GM12878 (cell line): ENCODE results near the gene MATN1. TPM values are rescaled to one million over a fixed set of nuclear protein-coding genes. Genes with fewer than 3 reads are reported as not detected.

ENCODE experiments used
- ATAC-seq: fragments of 200-7000 bp; cut with Tn5 transposase; 3 replicates; pipeline ENCODE4 v1.9.1; 2020; ENCODE audit warnings: mild to moderate bottlenecking, moderate library complexity
- BruUV-seq: library from RNA; stranded (reverse); fragments of 400-500 nt; replicated peaks from 2 replicates; lab custom pipeline; 2021; lab: Mats Ljungman, UMichigan
- CTCF ChIA-PET: fragments of 300-600 bp; sonication (Branson Sonifier 250); formaldehyde crosslinking; extraction: SDS; loops from one replicate; lab custom pipeline; 2021; ENCODE audit warnings: inconsistent platforms; lab: Yijun Ruan, JAX
- POLR2A ChIA-PET: fragments of 350-600 bp; formaldehyde crosslinking; extraction: SDS; loops from one replicate; lab custom pipeline; 2021; ENCODE audit warnings: inconsistent platforms; lab: Charles Lee
- RAD21 ChIA-PET: fragments of 300-600 bp; sonication (Branson Sonifier 250); formaldehyde crosslinking; loops from one replicate; lab custom pipeline; 2023; ENCODE audit warnings: antibody characterized with exemption; ENCODE audit not compliant: unreplicated experiment; lab: Charles Lee
- SMC1A ChIA-PET: fragments of 300-600 bp; sonication (Branson Sonifier 250); formaldehyde crosslinking; loops from one replicate; lab custom pipeline; 2023; ENCODE audit not compliant: unreplicated experiment, uncharacterized antibody; lab: Charles Lee
- DNase-seq: peaks from one replicate; pipeline ENCODE4 v3.0.0-alpha.2; 2011; ENCODE audit warnings: low read depth, low spot score
- FAIRE-seq: peaks from 3 replicates; lab custom pipeline; 2011; peaks lifted over from hg19 to GRCh38; lab: Jason Lieb, UNC
- H2AFZ ChIP-seq: 2 replicates; pipeline ENCODE4 v1.6.0; 2011; ENCODE audit warnings: low read depth, low read length, control low read depth; ENCODE audit not compliant: control insufficient read depth
- H3K27ac ChIP-seq: 2 replicates; pipeline ENCODE4 v1.5.1; 2011; ENCODE audit warnings: control low read depth; ENCODE audit not compliant: control insufficient read depth, insufficient read depth
- H3K27me3 ChIP-seq, 2 experiments: replicated peaks in 1 of 2; 2 replicates each; pipeline versions ENCODE4 v1.6.0 to v1.6.1; 2011; ENCODE audit warnings: low read length in 1 of 2; ENCODE audit not compliant: control insufficient read depth in 2 of 2, insufficient read depth in 2 of 2
- H3K36me3 ChIP-seq, 2 experiments: 2 replicates each; pipeline ENCODE4 v1.5.1; 2011; ENCODE audit warnings: low read length in 1 of 2; ENCODE audit not compliant: control insufficient read depth in 2 of 2, insufficient read depth in 2 of 2
- H3K4me1 ChIP-seq: 2 replicates; pipeline ENCODE4 v1.6.1; 2011; ENCODE audit warnings: mild to moderate bottlenecking, low read length, moderate library complexity, mixed read lengths; ENCODE audit not compliant: control insufficient read depth, insufficient read depth
- H3K4me2 ChIP-seq: 2 replicates; pipeline ENCODE4 v1.6.0; 2011; ENCODE audit warnings: control low read depth; ENCODE audit not compliant: control insufficient read depth, insufficient read depth
- H3K4me3 ChIP-seq: fragments of 200-600 bp; sonication (generic); 2 replicates; pipeline ENCODE4 v1.5.1; 2016
- H3K79me2 ChIP-seq: 2 replicates; pipeline ENCODE4 v1.6.0; 2011; ENCODE audit warnings: low read length; ENCODE audit not compliant: control insufficient read depth, insufficient read depth
- H3K9ac ChIP-seq: 2 replicates; pipeline ENCODE4 v1.8.0; 2011; ENCODE audit warnings: low read length, control low read depth, mixed read lengths; ENCODE audit not compliant: control insufficient read depth, insufficient read depth
- H3K9me3 ChIP-seq: replicated peaks from 3 replicates; pipeline ENCODE4 v1.5.1; 2011; ENCODE audit warnings: mild to moderate bottlenecking, low read length; ENCODE audit not compliant: control insufficient read depth, insufficient read depth
- H4K20me1 ChIP-seq: 2 replicates; pipeline ENCODE4 v1.6.0; 2011; ENCODE audit not compliant: control insufficient read depth, insufficient read depth
- EED ChIP-seq: sonication (generic); IDR thresholded peaks from 2 replicates; pipeline ENCODE4 v1.6.1; 2016; ENCODE audit warnings: antibody characterized with exemption, low read depth
- FOS ChIP-seq: IDR thresholded peaks from 3 replicates; pipeline ENCODE4 v1.6.1; 2011; ENCODE audit warnings: borderline replicate concordance; ENCODE audit not compliant: insufficient read length; ENCODE audit errors: extremely low read depth
- NR2C1 ChIP-seq: fragments of 450-650 bp; IDR thresholded peaks from 2 replicates; pipeline ENCODE4 v1.6.1; 2017; ENCODE audit warnings: antibody characterized with exemption, mild to moderate bottlenecking, moderate library complexity
- POLR2A ChIP-seq: IDR thresholded peaks from 2 replicates; pipeline ENCODE4 v1.6.1; 2011; ENCODE audit warnings: low read depth, mild to moderate bottlenecking, low read length
- POU2F2 ChIP-seq: IDR thresholded peaks from 3 replicates; pipeline ENCODE4 v1.6.1; 2011; ENCODE audit warnings: low read depth, mild to moderate bottlenecking, low read length, borderline replicate concordance
- RB1 ChIP-seq: fragments of 450-650 bp; formaldehyde crosslinking; IDR thresholded peaks from 2 replicates; pipeline ENCODE4 v1.6.1; 2017; ENCODE audit warnings: mild to moderate bottlenecking, borderline replicate concordance
- TCF12 ChIP-seq: IDR thresholded peaks from 2 replicates; pipeline ENCODE4 v1.6.1; 2011; ENCODE audit warnings: low read depth, mild to moderate bottlenecking, low read length
- YY1 ChIP-seq: IDR thresholded peaks from 2 replicates; pipeline ENCODE4 v1.6.1; 2011; ENCODE audit warnings: low read depth, mild to moderate bottlenecking, low read length
- WGBS: methylation state at CpG from one replicate; pipeline ENCODE4 v1.1.6; 2016; ENCODE audit warnings: low lambda C conversion rate; ENCODE audit not compliant: insufficient replicate concordance, insufficient coverage; ENCODE audit errors: missing lambda C conversion rate; 5-methylcytosine and 5-hydroxymethylcytosine counted together
- in situ Hi-C: fragments of 300-500 bp; cut with MboI; formaldehyde crosslinking; loops from 9 replicates; pipeline ENCODE4 v1.14.3; 2018; ENCODE audit warnings: mixed read lengths
- intact Hi-C: fragments of 100-400 bp; cut with micrococcal nuclease; formaldehyde crosslinking; loops from one replicate; pipeline ENCODE4 v1.14.2; 2022; ENCODE audit not compliant: unreplicated experiment
- polyA plus RNA-seq, 11 experiments: library from polyadenylated mRNA; depleted of rRNA in 4 of 11; unstranded in 6 of 11; stranded (reverse) in 5 of 11; fragments of >200 nt; fragmentation: Nextera tagmentation in 4 of 11; fragmentation: Illumina TruSeq in 1 of 11; extraction: Ambion mirVana in 4 of 11; extraction: Trizol in 1 of 11; gene quantifications; 1 replicate in 1 of 11; 2 replicates in 10 of 11; pipeline versions ENCODE4 v1.2.1 to v1.2.3, GENCODE V29; 2011 to 2016; ENCODE audit warnings: inconsistent platforms in 2 of 11, missing spikeins in 2 of 11, low read depth in 1 of 11
- total RNA-seq, 4 experiments: library from RNA; depleted of rRNA in 3 of 4; stranded (reverse); fragments of >200 nt in 3 of 4; fragmentation: Illumina TruSeq in 1 of 4; extraction: Trizol in 1 of 4; gene quantifications; 2 replicates each; pipeline versions ENCODE4 v1.2.1 to v1.2.3, GENCODE V29; 2013 to 2021
- TF ChIP-seq, protein P1 (sequence below): fragments of 450-650 bp; IDR thresholded peaks from 2 replicates; pipeline ENCODE4 v1.6.1; 2018; ENCODE audit warnings: borderline replicate concordance, mild to moderate bottlenecking; ENCODE audit not compliant: partially characterized antibody

The MATN1 gene
- total and polyA plus RNA-seq, 10 of the 15 experiments (the other 5 are each of a cell fraction or from before 2014, with no cell fraction given) = 0.04 to 0.50 (median 0.10) TPM; not detected in 1

DNA sequence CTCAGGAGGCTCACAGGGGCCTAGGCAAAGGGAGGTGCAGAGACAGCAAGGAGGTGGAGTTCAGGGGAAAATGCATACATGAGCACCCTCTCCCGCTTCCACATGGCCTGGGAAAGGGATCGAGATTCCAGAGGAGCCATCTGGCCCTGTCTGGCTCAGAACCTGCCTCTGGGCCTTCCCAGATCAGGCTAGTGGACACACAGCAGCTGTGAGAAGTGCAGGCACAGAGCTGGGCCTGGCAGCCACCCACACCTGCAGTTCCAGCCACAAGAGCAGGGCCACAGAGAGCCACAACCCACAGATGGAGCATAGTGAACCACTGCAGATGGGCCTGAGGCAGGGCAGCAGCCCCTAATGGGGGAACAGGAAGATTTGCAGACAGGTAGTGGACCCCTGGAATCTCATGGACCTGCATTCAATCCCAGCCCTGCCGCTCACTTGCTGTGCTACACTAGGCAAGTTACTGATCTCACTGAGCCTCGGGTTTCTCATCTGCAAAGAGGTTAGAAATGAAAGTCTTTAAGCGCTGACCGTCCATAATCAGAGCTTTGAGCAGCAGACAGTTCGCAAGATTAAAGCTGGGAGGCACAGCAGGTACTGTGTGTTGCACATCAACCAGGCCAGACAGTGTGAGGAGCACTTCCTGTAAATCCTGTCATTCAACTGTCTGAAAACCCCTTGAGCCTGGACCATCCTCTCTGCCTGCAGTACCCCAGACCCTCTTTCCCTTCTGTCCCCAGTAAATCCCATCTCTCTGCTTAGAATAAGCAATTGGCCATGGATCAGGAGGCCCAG lies 58.0 kb downstream of the MATN1 start:
- WGBS = 12% methylated on average over 7 of the region's 7 CpGs

More for the DNA sequence above, 58.0 kb downstream of the MATN1 start:
- FAIRE-seq (no peak), ATAC-seq (no peak), DNase-seq (no peak)
- Histone ChIP-seq H3K27me3 (no peaks in the 10 kb centered on the region), H3K79me2 (no peaks in the 10 kb centered on the region), H3K4me2 (no peak overlapping the region), H3K27ac (no peak overlapping the region), H3K9me3 (no peaks in the 10 kb centered on the region), H2AFZ (no peak overlapping the region), H3K36me3 (no peaks in the 10 kb centered on the region), H3K4me1 (no peaks in the 10 kb centered on the region), H3K4me3 (no peak overlapping the region), H3K9ac (no peak overlapping the region), H4K20me1 (no peaks in the 10 kb centered on the region)
- ChIA-PET RAD21 (no interaction called here), CTCF (no interaction called here), POLR2A (no interaction called here), SMC1A (no interaction called here)
- intact Hi-C loops = no loop called here
- in situ Hi-C loops = no loop called here
- TF ChIP-seq POU2F2 = no peak
- no peak for TF ChIP-seq RB1
- TF ChIP-seq EED = no peak
- no peak for TF ChIP-seq NR2C1
- TF ChIP-seq, protein P1, sequence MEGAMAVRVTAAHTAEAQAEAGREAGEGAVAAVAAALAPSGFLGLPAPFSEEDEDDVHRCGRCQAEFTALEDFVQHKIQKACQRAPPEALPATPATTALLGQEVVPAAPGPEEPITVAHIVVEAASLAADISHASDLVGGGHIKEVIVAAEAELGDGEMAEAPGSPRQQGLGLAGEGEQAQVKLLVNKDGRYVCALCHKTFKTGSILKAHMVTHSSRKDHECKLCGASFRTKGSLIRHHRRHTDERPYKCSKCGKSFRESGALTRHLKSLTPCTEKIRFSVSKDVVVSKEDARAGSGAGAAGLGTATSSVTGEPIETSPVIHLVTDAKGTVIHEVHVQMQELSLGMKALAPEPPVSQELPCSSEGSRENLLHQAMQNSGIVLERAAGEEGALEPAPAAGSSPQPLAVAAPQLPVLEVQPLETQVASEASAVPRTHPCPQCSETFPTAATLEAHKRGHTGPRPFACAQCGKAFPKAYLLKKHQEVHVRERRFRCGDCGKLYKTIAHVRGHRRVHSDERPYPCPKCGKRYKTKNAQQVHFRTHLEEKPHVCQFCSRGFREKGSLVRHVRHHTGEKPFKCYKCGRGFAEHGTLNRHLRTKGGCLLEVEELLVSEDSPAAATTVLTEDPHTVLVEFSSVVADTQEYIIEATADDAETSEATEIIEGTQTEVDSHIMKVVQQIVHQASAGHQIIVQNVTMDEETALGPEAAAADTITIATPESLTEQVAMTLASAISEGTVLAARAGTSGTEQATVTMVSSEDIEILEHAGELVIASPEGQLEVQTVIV = no peak
- TF ChIP-seq FOS = no peak
- no peak for TF ChIP-seq TCF12
- TF ChIP-seq POLR2A = no peak
- TF ChIP-seq YY1 = no peak
- no TSS peak for BruUV-seq
